Neural cell (in vitro differentiated cells): ENCODE measurements around the gene PRICKLE3. TPM values are rescaled to one million over a fixed set of nuclear protein-coding genes. Genes with fewer than 3 reads are reported as not detected.

ENCODE experiments used
- H2AFZ ChIP-seq: fragments of 200-600, 300-800 bp; sonication (generic), shearing (Covaris generic); 2 replicates; pipeline ENCODE4 v1.6.0; 2014; ENCODE audit warnings: low read depth, mild to moderate bottlenecking, antibody characterized with exemption, low read length, moderate library complexity
- H3F3A ChIP-seq: fragments of 200-600 bp; shearing (Covaris generic); 2 replicates; pipeline ENCODE4 v1.6.1; 2016; ENCODE audit warnings: mild to moderate bottlenecking, moderate library complexity, mixed read lengths, antibody characterized with exemption, low read length; ENCODE audit not compliant: insufficient read depth, poor library complexity, severe bottlenecking
- H3K27ac ChIP-seq: fragments of 200-600, 300-800 bp; sonication (generic), shearing (Covaris generic); 2 replicates; pipeline ENCODE4 v1.5.1; 2014; ENCODE audit warnings: mild to moderate bottlenecking, low read length, moderate library complexity
- H3K27me3 ChIP-seq: fragments of 300-800, 200-600 bp; sonication (generic), shearing (Covaris generic); 2 replicates; pipeline ENCODE4 v1.6.0; 2014; ENCODE audit warnings: mild to moderate bottlenecking, low read depth, low read length, moderate library complexity; ENCODE audit not compliant: insufficient read depth
- H3K36me3 ChIP-seq: fragments of 300-800, 200-600 bp; sonication (generic), shearing (Covaris generic); 2 replicates; pipeline ENCODE4 v1.5.1; 2014; ENCODE audit warnings: mild to moderate bottlenecking, antibody characterized with exemption, low read length, moderate library complexity; ENCODE audit not compliant: insufficient read depth
- H3K4me2 ChIP-seq: fragments of 300-800, 200-600 bp; sonication (generic), shearing (Covaris generic); 2 replicates; pipeline ENCODE4 v1.6.0; 2014; ENCODE audit warnings: mild to moderate bottlenecking, low read length
- H3K4me3 ChIP-seq: fragments of 300-800, 200-600 bp; sonication (generic), shearing (Covaris generic); 2 replicates; pipeline ENCODE4 v1.5.1; 2014; ENCODE audit warnings: mild to moderate bottlenecking, low read length, moderate library complexity
- H3K79me2 ChIP-seq: fragments of 200-600 bp; shearing (Covaris generic); replicated peaks from 2 replicates; pipeline ENCODE4 v1.6.0; 2014; ENCODE audit warnings: mild to moderate bottlenecking, low read length, moderate library complexity; ENCODE audit not compliant: insufficient read depth
- H3K9ac ChIP-seq: fragments of 300-800, 200-600 bp; sonication (generic), shearing (Covaris generic); 2 replicates; pipeline ENCODE4 v1.6.1; 2016; ENCODE audit warnings: mild to moderate bottlenecking, low read length, mixed read lengths
- H3K9me2 ChIP-seq: fragments of 200-600 bp; shearing (Covaris generic); 2 replicates; pipeline ENCODE4 v1.6.1; 2016; ENCODE audit warnings: mild to moderate bottlenecking, low read length, mixed read lengths; ENCODE audit not compliant: insufficient read depth
- H3K9me3 ChIP-seq: fragments of 200-600, 300-800 bp; sonication (generic), shearing (Covaris generic); 2 replicates; pipeline ENCODE4 v1.6.1; 2016; ENCODE audit warnings: mild to moderate bottlenecking, mixed run types, low read length, moderate library complexity, mixed read lengths
- H4K20me1 ChIP-seq: fragments of 200-600 bp; shearing (Covaris generic); 2 replicates; pipeline ENCODE4 v1.6.1; 2016; ENCODE audit warnings: mild to moderate bottlenecking, mixed run types; ENCODE audit not compliant: insufficient read depth
- EP300 ChIP-seq: fragments of 450-650 bp; conservative IDR thresholded peaks from 2 replicates; pipeline ENCODE4 v1.6.1; 2014; ENCODE audit warnings: antibody characterized with exemption, mild to moderate bottlenecking, moderate library complexity; ENCODE audit not compliant: poor library complexity, severe bottlenecking
- EZH2 ChIP-seq: fragments of 200-600, 300-800 bp; shearing (Covaris generic), sonication (generic); IDR thresholded peaks from 2 replicates; pipeline ENCODE4 v1.6.1; 2014; ENCODE audit warnings: antibody characterized with exemption, low read length, borderline replicate concordance, mild to moderate bottlenecking; ENCODE audit not compliant: insufficient read depth, poor library complexity, severe bottlenecking
- MXI1 ChIP-seq: fragments of 450-650 bp; conservative IDR thresholded peaks from 2 replicates; pipeline ENCODE4 v1.6.1; 2014; ENCODE audit warnings: antibody characterized with exemption, mild to moderate bottlenecking; ENCODE audit not compliant: poor library complexity, severe bottlenecking
- POLR2AphosphoS5 ChIP-seq: IDR thresholded peaks from 2 replicates; pipeline ENCODE4 v1.6.1; 2012
- RAD21 ChIP-seq: fragments of 450-650 bp; conservative IDR thresholded peaks from 2 replicates; pipeline ENCODE4 v1.6.1; 2014; ENCODE audit warnings: antibody characterized with exemption, mild to moderate bottlenecking, moderate library complexity
- SMC3 ChIP-seq: fragments of 450-650 bp; conservative IDR thresholded peaks from 2 replicates; pipeline ENCODE4 v1.6.1; 2014; ENCODE audit warnings: antibody characterized with exemption, mild to moderate bottlenecking, moderate library complexity; ENCODE audit not compliant: poor library complexity
- TAF1 ChIP-seq: IDR thresholded peaks from 2 replicates; pipeline ENCODE4 v1.6.1; 2012; ENCODE audit warnings: low read depth
- polyA plus RNA-seq: library from polyadenylated mRNA; depleted of rRNA; stranded (reverse); fragments of >200 nt; gene quantifications from 2 replicates; pipeline ENCODE4 v1.2.3, GENCODE V29; 2014
- TF ChIP-seq, protein P1 (sequence below): IDR thresholded peaks from 2 replicates; pipeline ENCODE4 v1.6.1; 2012; ENCODE audit warnings: borderline replicate concordance
- TF ChIP-seq, protein P2 (sequence below): fragments of 450-650 bp; IDR thresholded peaks from 2 replicates; pipeline ENCODE4 v1.5.1; 2014; ENCODE audit warnings: antibody characterized with exemption, mild to moderate bottlenecking, moderate library complexity; ENCODE audit not compliant: poor library complexity, severe bottlenecking

The PRICKLE3 gene
- polyA plus RNA-seq, 1 donor from 2014 or later = 0.45 TPM

DNA sequence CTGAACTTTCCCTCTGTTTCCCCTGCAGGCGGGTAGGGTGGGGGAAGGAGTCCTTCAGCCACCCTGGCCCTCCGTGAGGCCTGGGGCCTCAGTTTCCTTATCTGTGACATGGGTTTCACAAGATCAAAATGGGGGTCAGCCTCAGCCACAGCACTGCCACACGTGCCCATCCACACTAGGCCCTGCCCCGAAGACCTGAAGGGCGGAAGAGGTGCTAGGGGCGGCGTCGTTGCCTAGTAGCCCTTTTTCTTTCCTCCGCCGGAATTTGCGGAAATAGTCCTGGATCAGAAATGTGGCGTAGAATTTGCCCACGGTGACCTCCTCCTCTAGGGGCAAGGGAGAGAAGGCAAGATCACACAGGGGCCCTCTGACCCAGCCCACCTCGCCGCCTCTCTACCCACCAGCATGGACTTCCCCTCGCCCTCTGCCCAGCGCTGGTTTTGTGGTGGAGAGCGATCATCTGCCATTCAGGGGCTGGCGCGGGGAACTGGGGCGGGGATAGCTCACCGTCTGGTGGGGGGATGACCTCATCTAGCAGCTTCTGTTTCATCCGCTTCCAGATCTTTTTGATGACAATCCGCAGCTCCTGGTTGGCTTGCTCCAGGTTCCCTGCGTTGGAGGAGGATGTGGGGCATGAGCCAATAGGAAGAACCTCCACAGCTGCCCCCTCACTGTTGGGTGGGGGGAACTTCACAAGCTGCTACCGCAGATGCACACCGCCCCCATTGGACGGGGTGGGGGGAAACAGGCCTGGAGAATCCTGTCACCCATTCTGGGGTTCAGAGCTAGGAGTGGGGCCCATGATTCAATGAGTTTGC is 23.5 kb upstream of the PRICKLE3 start:
- H4K20me1 ChIP-seq = no peaks in the 10 kb centered on the region
- no peaks in the 10 kb centered on the region for H3K9me2 ChIP-seq
- H3F3A ChIP-seq = no peaks in the 10 kb centered on the region
- no peak overlapping the region for H2AFZ ChIP-seq
- H3K4me3 ChIP-seq = no peak overlapping the region
- no peak overlapping the region for H3K9ac ChIP-seq
- no peaks in the 10 kb centered on the region for H3K36me3 ChIP-seq
- no peaks in the 10 kb centered on the region for H3K79me2 ChIP-seq
- H3K4me2 ChIP-seq = no peak overlapping the region
- H3K27me3 ChIP-seq = no peaks in the 10 kb centered on the region
- no peaks in the 10 kb centered on the region for H3K9me3 ChIP-seq
- H3K27ac ChIP-seq = no peak overlapping the region
- TF ChIP-seq RAD21 = no peak
- TF ChIP-seq, protein P1, sequence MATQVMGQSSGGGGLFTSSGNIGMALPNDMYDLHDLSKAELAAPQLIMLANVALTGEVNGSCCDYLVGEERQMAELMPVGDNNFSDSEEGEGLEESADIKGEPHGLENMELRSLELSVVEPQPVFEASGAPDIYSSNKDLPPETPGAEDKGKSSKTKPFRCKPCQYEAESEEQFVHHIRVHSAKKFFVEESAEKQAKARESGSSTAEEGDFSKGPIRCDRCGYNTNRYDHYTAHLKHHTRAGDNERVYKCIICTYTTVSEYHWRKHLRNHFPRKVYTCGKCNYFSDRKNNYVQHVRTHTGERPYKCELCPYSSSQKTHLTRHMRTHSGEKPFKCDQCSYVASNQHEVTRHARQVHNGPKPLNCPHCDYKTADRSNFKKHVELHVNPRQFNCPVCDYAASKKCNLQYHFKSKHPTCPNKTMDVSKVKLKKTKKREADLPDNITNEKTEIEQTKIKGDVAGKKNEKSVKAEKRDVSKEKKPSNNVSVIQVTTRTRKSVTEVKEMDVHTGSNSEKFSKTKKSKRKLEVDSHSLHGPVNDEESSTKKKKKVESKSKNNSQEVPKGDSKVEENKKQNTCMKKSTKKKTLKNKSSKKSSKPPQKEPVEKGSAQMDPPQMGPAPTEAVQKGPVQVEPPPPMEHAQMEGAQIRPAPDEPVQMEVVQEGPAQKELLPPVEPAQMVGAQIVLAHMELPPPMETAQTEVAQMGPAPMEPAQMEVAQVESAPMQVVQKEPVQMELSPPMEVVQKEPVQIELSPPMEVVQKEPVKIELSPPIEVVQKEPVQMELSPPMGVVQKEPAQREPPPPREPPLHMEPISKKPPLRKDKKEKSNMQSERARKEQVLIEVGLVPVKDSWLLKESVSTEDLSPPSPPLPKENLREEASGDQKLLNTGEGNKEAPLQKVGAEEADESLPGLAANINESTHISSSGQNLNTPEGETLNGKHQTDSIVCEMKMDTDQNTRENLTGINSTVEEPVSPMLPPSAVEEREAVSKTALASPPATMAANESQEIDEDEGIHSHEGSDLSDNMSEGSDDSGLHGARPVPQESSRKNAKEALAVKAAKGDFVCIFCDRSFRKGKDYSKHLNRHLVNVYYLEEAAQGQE = no peak

- no peak overlapping the region for H3K9ac ChIP-seq
- H3K27ac ChIP-seq = no peak overlapping the region
- H3K79me2 ChIP-seq = no peaks in the 10 kb centered on the region
- no peaks in the 10 kb centered on the region for H3K9me2 ChIP-seq
- H3K4me2 ChIP-seq = no peak overlapping the region
- H3K36me3 ChIP-seq = no peaks in the 10 kb centered on the region
- no peak overlapping the region for H2AFZ ChIP-seq
- no peak overlapping the region for H3K4me3 ChIP-seq
- H4K20me1 ChIP-seq = no peaks in the 10 kb centered on the region
- H3F3A ChIP-seq = no peaks in the 10 kb centered on the region
- no peak for TF ChIP-seq TAF1
- no peak for TF ChIP-seq EP300
- H3K27me3 ChIP-seq = no peaks in the 10 kb centered on the region
- H3K9me3 ChIP-seq = no peaks in the 10 kb centered on the region
These were observed 22.2 kb upstream of the PRICKLE3 start for GRCh38 chrX:49208399-49208798.

DNA sequence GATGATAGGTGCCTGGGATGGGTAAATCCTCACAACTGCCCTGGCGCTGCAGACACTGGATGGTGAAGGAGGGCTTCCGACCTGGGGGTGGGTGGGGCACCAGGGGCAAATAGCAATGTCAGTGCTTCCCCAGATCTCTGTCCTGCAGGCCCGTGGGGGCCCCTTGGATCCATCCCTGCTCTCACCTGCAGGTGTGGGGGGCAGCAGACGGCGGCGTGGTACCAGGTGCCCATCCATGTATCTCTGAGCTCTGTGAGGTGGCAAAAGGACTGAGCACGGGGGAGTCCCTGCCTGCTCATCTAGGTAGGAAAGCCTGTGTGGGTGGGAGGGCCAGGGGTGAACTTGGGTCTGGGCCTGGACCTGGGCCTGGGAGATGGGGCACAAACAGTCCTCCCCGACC is 20.4 kb upstream of the PRICKLE3 start:
- Histone ChIP-seq H3K36me3 (no peaks in the 10 kb centered on the region), H2AFZ (no peak overlapping the region), H3K4me3 (no peak overlapping the region), H3F3A (no peaks in the 10 kb centered on the region), H3K9ac (no peak overlapping the region), H3K27me3 (no peaks in the 10 kb centered on the region), H3K4me2 (no peak overlapping the region), H3K9me3 (no peaks in the 10 kb centered on the region), H4K20me1 (no peaks in the 10 kb centered on the region), H3K9me2 (no peaks in the 10 kb centered on the region), H3K27ac (no peak overlapping the region), H3K79me2 (no peaks in the 10 kb centered on the region)
- TF ChIP-seq TAF1 = no peak

DNA sequence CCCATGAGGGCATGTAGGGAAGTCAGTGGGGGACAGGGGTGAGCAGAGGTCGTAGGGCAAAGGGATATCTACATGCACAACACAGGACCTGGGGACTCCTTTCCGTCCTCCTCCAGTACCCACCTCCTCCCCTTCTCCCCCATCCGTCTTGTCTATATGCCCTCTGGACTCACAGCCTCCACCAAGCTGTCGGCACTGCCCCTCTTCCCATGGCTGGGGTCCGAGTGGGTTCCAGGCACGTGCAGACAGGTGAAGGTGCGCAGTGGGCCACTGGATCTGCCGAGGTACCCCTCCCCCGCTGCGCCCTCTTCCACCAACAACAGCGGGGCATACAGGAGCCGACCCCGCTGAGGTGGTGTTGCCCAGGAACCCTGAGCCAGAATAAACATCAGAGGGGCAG is 19.3 kb upstream of the PRICKLE3 start:
- no peaks in the 10 kb centered on the region for H3K79me2 ChIP-seq
- no peaks in the 10 kb centered on the region for H3K27me3 ChIP-seq
- no peaks in the 10 kb centered on the region for H3K36me3 ChIP-seq
- H3K27ac ChIP-seq = no peak overlapping the region
- H3K9me3 ChIP-seq = no peaks in the 10 kb centered on the region
- no peak overlapping the region for H2AFZ ChIP-seq
- H3K4me2 ChIP-seq = no peak overlapping the region
- no peak overlapping the region for H3K4me3 ChIP-seq
- no peaks in the 10 kb centered on the region for H4K20me1 ChIP-seq
- no peak overlapping the region for H3K9ac ChIP-seq
- H3K9me2 ChIP-seq = no peaks in the 10 kb centered on the region
- no peaks in the 10 kb centered on the region for H3F3A ChIP-seq
- TF ChIP-seq EZH2 (no peak), MXI1 (no peak), SMC3 (no peak), RAD21 (no peak), TAF1 (no peak), EP300 (no peak), POLR2AphosphoS5 (no peak)
- TF ChIP-seq, protein P2, sequence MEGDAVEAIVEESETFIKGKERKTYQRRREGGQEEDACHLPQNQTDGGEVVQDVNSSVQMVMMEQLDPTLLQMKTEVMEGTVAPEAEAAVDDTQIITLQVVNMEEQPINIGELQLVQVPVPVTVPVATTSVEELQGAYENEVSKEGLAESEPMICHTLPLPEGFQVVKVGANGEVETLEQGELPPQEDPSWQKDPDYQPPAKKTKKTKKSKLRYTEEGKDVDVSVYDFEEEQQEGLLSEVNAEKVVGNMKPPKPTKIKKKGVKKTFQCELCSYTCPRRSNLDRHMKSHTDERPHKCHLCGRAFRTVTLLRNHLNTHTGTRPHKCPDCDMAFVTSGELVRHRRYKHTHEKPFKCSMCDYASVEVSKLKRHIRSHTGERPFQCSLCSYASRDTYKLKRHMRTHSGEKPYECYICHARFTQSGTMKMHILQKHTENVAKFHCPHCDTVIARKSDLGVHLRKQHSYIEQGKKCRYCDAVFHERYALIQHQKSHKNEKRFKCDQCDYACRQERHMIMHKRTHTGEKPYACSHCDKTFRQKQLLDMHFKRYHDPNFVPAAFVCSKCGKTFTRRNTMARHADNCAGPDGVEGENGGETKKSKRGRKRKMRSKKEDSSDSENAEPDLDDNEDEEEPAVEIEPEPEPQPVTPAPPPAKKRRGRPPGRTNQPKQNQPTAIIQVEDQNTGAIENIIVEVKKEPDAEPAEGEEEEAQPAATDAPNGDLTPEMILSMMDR = no peak
